ENCODE data around the gene MYO5B.

GRCh38 chr18:49859021-49859359 is 336.0 kb downstream of the MYO5B start:
- TF ChIP-seq CTCF (IDR thresholded peaks at IDR 0.05) (no peak), EZH2 (IDR thresholded peaks at IDR 0.05; ENCODE audit: borderline replicate concordance, insufficient read depth, low read depth, low read length, poor library complexity, severe bottlenecking) (no peak)

Measured in B cell (primary cell).